HG02610 (cell line): ENCODE results near the gene METTL22.

Experiments
- ATAC-seq: cut with Tn5 transposase; IDR thresholded peaks from one replicate; pipeline ENCODE4 v1.9.1; 2021; ENCODE audit warnings: mild to moderate bottlenecking, moderate library complexity; ENCODE audit not compliant: unreplicated experiment

METTL22 gene

GRCh38 chr16:8663192-8664089, 41.9 kb downstream of the METTL22 start:
- ATAC-seq: no peak

DNA sequence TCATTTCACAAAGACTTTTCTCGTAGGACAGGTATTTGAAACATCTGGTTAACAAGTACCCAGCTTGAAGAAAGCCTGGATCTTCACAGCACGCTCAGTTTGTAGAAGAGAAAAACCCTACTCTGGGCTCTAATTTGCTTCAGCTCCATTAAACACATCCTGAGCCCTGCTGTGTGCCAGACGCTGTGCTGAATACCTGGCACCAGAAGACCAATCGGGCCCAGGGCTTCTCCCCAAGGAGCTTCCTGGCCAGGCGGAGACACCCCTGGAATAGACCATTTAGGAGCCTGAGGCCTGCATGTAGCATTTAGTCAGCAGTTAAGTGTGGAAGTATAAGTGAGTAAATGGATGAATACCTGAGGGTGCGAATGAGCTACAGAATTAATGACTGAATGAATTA, 44.0 kb downstream of the METTL22 start:
- ATAC-seq: no peak

GRCh38 chr16:8667492-8667891, 46.0 kb downstream of the METTL22 start:
- ATAC-seq: no peak

DNA sequence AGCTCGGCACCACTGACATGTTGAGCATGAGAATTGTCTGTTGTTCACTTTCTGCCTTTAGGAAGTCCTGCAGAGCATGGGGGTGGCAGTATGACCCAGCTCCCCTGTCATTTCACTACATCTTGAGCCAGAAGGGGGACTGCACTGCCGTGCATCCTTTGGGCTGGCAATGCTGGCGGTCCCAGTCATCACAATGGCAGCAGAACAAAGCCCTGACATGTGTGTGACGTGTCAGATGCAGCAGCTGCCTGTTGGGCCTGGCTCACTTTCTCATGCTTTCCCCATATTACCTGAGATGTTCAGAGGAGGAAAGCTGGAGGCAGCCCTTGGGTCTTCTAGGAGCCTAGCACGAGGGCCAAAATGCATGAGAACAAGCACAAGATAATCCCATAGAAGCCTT, 46.6 kb downstream of the METTL22 start:
- ATAC-seq: no peak

DNA sequence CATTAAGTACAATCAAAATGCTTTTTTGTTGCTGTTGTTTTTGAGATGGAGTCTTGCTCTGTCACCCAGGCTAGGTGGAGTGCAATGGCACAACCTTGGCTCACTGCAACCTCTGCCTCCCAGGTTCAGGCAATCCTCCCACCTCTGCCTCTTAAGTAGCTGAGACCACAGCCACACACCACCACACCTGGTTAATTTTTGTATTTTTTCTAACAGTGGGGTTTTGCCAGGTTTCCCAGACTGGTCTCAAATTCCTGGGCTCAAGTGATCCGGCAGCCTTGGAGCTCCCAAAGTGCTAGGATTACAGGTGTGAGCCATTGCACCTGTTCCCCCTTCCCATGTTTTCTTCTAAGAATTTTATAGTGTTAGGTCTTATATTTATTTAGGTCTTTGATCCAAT, 48.0 kb downstream of the METTL22 start:
- no peak for ATAC-seq

GRCh38 chr16:8670014-8670560, 48.6 kb downstream of the METTL22 start:
- ATAC-seq: no peak

- ATAC-seq: peak; percentile 31
These were observed 52.3 kb downstream of the METTL22 start for GRCh38 chr16:8673611-8674412.

GRCh38 chr16:8674413-8675022, 53.0 kb downstream of the METTL22 start, which contains the start of gene ABAT:
Gene ABAT (plus strand): TSS chr16:8674617. CDS start chr16:8735740, 61,123 bp downstream.
- peak; percentile 99 for ATAC-seq

GRCh38 chr16:8675183-8676159, 54.0 kb downstream of the METTL22 start:
- ATAC-seq: no peak

DNA sequence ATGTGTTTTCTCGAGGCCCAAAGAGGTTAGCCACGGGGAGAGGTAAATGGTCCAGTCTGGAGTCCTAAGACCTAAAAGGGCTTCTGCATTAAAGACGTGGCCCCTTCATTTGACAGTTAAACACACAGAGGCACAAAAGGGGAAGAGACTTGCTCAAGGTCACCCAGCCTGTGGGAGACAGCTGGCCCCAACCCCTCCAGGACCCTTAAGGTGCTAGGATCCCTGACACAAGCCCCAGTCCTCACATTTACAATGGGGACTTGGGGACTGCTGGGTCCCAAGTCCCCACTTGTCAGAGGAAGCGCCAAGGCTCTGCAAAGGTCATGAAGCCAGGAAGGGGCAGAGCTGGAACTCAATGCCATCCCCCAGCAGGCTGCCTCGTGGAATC, 54.7 kb downstream of the METTL22 start:
- no peak for ATAC-seq

GRCh38 chr16:8676737-8677375, 55.4 kb downstream of the METTL22 start:
- no peak for ATAC-seq

GRCh38 chr16:8677481-8677880, 56.0 kb downstream of the METTL22 start:
- ATAC-seq: no peak

DNA sequence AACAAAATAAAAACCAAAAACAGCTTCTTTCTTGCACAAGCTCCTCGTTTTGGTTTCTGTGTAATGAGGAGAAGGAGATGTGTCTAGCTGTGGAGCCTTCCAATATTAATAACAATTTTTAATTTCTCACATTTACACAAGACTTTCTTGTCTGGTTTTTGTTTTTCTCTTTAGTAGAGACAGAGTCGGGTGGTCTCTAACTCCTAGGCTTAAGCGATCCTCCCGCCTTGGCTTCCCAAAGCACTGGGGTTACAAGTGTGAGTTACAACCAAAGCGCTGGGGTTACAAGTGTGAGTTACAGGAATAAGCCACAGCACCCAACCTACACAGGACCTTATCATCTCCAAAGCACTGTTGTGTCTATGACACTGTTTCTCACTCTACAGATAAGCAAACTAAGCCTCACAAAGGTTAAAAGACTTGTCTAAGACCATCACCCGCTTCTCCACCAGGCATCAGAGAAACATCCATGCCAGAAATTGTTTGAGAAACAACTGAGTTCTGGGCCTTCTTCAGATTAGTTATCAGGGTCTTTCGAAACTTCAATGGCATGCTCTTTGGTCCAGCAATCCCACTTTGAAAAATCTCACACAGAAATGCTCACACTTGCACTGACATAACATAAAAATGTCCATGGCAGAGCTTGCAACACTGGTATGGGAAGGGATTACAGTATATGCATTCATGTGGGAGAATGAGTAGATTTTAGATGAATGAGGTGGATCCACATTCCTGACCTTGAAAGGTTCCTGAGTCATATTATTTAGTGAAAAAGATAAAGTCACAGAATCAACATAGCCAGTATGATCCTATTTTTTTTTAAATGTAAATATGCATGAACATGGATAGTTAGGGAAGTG, 56.8 kb downstream of the METTL22 start:
- ATAC-seq: no peak

DNA sequence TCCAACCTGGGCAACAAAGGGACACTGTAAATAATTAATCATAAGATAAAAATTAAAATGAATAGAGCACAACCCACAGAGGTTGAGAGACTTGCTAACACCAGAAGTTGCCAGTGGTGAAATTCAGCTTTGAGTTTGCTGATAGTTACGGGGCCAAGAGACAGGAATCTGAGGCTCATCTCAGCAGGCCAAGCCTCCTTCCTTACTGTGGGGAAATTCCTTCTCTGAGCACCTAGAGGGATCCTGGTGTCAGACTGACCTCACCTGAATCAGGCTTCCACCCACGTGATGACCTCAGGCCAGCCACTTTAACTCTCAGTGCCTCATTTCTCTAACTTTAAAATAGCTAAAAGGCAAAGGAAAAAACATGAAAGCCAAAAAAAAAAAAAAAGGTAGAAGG, 57.7 kb downstream of the METTL22 start:
- ATAC-seq: no peak

DNA sequence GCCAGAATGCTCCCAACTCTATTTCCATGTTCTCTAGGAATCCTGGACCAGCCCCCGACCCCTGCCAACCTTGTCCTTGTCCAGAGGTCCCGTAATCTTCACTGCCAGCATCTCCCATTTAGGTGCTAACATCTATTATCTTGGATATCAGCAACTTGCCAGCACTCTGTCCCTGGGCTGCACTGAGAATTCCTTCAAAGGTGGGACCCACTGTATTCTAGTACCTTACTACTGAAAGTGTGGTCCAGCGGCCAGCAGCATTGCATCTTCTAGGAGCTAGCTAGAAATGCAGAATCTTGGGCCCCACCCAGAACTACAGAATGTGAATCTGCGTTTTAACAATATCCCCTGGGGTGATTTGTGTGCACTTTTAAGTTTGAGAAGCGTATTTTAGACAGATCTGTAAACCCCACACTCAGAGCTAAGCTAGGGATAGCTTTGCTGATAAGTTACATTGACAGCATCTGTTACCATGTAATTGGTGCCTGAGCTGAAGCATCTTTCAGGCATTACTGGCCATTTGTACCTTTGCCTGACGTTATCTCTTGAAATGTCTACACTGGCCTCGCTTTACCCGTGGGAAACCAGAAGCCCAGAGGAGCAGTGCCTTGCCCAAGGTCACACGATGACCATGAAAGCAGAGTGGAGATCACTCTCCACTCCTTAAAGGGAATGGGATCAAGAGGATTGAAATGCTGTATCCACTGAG, 61.2 kb downstream of the METTL22 start:
- ATAC-seq: no peak

DNA sequence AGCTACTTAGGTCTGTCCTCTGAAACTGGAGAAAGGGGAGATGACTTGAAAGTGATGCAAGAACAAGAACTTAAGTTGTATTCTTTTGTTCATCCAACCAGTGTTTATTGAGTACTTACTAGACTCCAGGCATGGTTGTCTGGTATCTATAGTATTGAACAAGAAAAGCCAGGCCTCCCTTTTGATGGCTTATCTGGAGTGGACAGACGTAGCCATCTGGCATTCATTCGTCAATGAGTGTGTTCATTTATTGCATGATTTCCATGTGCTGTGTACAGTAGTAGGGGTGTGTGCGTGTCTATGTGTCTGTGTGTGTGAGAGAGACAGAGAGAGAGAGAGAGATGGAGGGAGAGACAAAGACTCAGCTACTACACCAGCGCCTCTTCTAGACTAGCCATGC, 62.1 kb downstream of the METTL22 start:
- ATAC-seq: no peak

DNA sequence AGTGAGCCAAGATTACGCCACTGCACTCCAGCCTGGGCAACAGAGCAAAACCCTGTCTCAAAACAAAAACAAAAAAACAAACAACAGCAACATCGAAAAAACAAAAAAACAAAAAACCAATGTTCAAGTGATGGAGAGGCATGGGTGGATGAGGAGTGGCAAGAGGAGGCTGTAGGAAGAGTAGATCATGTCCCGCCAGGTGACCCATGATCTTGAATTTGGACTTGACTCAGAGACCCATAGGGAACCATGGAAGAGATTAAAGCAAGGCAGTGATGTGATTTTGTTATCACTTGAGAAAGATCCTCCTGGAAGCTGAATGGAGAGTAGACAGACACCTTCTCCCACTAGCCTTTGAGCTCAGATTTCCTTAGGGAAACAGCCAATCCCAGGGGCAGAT, 64.1 kb downstream of the METTL22 start:
- ATAC-seq: no peak

DNA sequence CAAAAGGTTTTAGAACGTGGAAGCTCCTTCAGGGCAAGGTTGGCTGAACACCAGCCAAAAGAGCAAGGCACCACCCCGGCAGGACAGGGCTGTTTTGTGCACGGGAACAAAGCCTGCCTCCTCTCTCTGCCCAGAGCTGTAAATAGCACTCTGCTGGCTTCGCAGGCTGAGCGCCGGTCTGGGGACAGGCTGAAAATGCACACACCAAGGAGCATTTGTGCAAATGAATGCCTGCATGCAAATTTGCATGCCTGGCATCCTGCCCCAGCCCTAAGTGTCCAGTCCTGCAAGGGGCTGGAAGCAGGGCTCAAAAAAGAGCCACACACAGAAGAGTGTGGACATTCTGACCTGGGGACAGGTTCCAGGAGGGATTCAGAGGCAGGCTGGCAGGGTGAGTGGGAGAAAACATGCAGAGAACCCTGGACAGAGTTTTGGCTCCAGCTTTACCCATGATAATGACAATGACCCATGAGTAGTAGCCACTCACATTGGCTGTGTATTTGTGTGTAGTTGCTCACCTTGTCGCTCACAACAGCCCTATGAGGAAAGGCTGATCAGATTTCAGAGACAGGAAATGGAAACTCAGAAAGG, 64.6 kb downstream of the METTL22 start:
- no peak for ATAC-seq
